Epithelial cell of prostate (primary cell): ENCODE measurements around the gene RASAL2.
"Not testable (repeated sequence)": the region's sequence is repeated elsewhere in the genome, so short reads cannot be mapped to it uniquely, and the experiment has no call there.

Source experiments
- DNase-seq: peaks from one replicate; pipeline ENCODE4 v3.0.0-alpha.2; 2011; ENCODE audit warnings: low read depth, low spot score
- H3K27ac ChIP-seq: fragments of 450-650 bp; 2 replicates; pipeline ENCODE4 v1.5.1; 2017; ENCODE audit warnings: mild to moderate bottlenecking

The RASAL2 gene

GRCh38 chr1:178267646-178268094 lies 173.8 kb downstream of the RASAL2 start:
- H3K27ac ChIP-seq: peak overlapping the region; percentile 80
- DNase-seq: no peak

GRCh38 chr1:178271471-178271870 lies 177.6 kb downstream of the RASAL2 start:
- peak overlapping the region; percentile 80 for H3K27ac ChIP-seq
- no peak for DNase-seq

- H3K27ac ChIP-seq: peak overlapping the region; percentile 60
- no peak for DNase-seq
Observed at GRCh38 chr1:178273707-178274410, 180.0 kb downstream of the RASAL2 start.

DNA sequence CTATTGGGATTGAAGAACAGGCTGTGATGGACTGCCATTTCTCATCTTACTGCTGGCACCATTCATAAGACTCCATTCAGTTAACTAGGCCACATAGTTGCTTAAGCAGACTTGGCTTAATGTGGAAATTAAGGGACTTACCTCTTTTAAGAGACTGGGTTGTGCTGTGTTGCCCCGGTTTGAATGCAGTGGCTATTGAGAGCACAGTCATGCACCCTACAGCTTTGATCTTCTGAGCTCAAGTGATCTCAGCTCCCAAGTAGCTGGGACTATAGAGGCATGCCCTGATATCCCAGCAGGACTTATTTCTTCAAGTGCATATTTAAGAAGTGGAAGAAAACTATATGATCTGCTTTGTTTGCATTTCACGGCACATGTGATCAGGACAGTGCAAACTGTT lies 181.1 kb downstream of the RASAL2 start:
- DNase-seq: no peak
- peak overlapping the region; percentile 60 for H3K27ac ChIP-seq

GRCh38 chr1:178275553-178275952 lies 181.6 kb downstream of the RASAL2 start:
- peak overlapping the region; percentile 60 for H3K27ac ChIP-seq
- DNase-seq: no peak

DNA sequence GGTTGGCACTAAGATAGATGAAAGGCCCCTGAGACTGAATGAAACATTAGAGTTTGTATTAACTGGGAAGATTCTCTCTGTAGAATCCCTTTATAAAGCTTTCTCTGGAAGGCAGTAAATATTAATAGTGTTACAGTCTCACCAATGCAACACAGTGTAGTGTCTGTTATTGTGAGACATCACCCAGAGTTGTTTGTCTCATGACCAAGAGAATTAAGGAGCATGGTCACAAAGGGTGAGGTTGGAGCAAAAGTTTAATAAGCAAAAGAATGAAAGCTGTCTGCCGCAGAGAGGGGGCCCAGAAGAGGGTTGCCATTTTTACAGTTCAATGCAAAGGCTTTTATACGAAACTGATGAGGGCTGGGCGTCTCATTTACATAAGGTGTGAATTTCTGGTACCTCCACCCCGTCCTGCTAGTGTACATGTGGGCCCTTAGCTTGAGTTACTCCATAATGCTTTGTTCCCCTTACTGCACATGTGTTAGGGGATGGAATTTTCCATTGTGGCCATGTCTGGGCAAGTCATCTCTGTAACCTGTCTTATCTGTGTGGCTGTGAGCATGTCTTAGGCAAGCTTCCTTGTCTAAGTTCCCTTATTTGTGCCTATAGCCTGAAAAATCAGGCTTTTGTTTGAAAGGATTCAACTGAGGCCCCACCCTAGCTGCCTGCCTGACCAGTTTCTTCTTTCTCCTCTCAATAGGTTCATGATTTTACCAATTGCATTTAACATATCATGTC lies 184.1 kb downstream of the RASAL2 start:
- H3K27ac ChIP-seq: peak overlapping the region; percentile 74
- DNase-seq: peak; percentile 52

DNA sequence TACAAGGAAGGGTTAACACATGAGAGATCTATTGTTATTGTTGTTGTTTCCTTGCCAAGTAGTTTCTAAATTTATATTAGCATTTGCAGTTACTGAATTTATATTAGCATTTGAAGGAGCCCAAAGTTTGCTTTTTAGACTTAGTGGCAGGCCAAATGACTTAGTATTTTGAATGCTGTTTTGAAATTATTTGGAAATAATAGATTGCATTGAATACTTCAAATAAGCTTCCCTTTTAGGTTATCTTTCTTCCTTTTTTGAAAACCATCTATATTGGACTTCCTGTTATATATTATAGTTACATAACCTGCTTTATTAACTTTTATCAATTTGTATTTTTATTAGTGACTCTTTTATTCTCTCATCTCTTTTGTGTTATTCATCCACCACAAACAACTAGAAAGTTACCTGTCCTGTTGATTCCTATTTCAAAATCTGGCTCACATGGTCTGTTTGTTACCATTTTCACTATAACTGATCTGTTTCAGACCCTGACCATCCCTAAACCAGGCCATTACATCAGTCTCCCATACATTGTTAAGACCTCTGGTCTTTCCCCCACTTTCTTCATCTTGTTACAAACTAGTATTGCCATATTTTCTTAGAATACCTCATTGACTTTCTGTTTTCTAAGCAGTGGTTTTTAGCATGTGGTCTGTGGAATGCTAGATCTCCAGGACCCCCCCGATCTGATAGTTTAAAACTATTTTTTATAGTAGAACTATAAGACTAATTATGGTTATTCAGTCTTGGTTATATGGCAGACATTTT lies 185.2 kb downstream of the RASAL2 start:
- H3K27ac ChIP-seq: peak overlapping the region; percentile 74
- DNase-seq: no peak

DNA sequence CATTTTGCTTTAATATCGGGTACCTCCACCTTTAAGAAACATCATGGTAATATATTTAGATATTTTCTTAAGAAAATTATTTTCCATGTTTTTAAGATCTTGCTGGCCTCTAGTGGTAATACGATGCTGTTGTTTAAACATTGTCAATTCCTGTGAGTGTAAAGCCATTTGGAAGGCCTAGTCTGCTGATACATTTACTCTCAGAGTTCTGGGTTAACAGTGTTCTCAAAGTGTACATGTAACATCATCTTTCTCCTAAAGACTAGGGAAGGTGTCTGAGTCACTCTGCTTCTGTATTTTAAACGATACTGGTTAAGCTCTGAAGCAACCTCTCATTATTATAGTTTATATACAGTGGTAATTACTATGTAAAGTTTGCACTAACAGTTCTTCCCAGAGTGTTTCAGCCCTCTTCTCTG lies 189.1 kb downstream of the RASAL2 start:
- DNase-seq: peak; percentile 22
- H3K27ac ChIP-seq: peak overlapping the region; percentile 52

GRCh38 chr1:178283409-178283808 lies 189.5 kb downstream of the RASAL2 start:
- peak overlapping the region; percentile 52 for H3K27ac ChIP-seq
- DNase-seq: no peak

DNA sequence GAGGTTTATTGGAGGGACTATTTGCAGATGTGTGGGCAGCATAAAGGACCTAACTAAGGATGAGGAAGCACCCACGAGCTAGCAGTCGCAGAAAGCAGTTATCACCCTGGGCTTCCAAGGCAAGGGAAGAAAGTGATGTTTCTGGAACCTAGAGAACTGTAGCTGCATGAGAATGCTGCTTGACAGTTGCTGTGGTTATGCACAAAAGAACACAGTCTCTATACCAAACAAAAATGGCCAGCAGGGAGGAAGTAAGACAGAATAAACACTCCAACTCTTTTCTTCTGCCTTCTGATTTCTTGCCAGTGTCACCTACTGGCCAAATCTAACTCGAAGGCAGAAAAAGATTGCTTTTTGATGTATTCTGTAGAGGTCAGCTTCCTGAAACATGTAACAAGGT lies 190.2 kb downstream of the RASAL2 start:
- peak overlapping the region; percentile 52 for H3K27ac ChIP-seq
- no peak for DNase-seq

DNA sequence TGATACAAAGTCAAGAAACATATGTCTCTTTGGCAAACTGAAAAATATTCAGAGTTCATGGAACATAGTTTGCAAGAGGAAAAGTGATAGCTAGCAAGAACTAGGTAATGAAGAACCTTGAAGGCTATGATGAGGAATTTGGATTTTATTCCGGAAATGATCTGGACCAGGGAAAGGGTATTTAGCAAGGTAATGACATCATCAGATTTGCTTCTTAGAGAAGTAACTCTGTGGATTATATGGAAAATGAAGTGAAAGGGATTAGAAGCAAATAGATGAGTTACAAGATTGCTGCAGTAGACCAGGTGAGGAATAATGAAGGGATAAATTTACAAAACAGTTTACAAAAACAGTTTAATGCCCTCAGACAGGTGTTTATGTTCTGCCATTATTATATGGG lies 197.3 kb downstream of the RASAL2 start:
- no peak for DNase-seq
- H3K27ac ChIP-seq: no peak overlapping the region

GRCh38 chr1:178294654-178295053 lies 200.8 kb downstream of the RASAL2 start:
- no peak for DNase-seq
- H3K27ac ChIP-seq: no peak overlapping the region

GRCh38 chr1:178300352-178300699 lies 206.4 kb downstream of the RASAL2 start:
- no peak for DNase-seq
- peak overlapping the region; percentile 70 for H3K27ac ChIP-seq

- DNase-seq: no peak
- H3K27ac ChIP-seq: peak overlapping the region; percentile 70
Observed at GRCh38 chr1:178301141-178301540, 207.2 kb downstream of the RASAL2 start.

- no peak for DNase-seq
- H3K27ac ChIP-seq: no peak overlapping the region
Observed at GRCh38 chr1:178307264-178307663, 213.4 kb downstream of the RASAL2 start.

DNA sequence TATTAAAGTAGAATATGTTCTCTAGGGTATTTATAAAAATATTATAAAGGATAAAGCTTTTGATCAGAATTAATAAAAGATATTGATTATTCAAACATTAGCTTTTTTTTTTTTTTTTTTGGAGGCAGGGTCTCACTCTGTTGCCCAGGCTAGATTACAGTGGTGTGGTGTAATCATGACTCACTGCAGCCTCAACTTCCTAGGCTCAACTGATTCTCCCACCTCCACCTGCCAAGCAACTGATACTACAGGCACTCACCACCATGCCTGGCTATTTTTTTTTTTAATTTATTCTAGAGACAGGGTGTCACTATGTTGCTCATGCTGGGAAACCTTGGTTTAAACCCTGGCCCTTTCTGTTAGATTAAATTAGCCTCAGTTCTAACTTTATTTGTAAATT lies 214.5 kb downstream of the RASAL2 start:
- no peak overlapping the region for H3K27ac ChIP-seq
- no peak for DNase-seq

DNA sequence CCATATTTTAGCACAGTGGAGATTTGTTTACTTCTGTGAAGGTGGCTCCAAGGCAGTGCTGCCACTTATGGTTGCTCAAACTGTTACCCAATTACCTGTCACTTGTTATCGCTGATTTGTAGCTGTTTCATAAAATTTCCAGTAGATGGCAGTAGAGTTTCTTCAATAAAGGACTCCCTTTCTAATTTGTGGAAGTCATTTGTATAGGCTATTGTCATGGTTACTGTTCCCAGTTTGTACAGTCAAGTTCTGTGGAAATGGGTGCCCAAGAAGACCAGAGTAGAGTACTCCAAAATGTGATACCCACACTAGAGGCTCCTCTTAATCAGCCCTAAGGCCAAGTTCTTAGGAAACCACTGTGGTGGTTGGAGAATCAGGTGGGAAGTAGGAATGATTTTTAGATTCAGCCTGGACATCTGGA lies 216.8 kb downstream of the RASAL2 start:
- DNase-seq: no peak
- H3K27ac ChIP-seq: no peak overlapping the region

GRCh38 chr1:178311164-178311563 lies 217.3 kb downstream of the RASAL2 start:
- DNase-seq: no peak
- H3K27ac ChIP-seq: no peak overlapping the region

GRCh38 chr1:178320280-178320982 lies 226.5 kb downstream of the RASAL2 start:
- not testable (repeated sequence) for DNase-seq
- peak overlapping the region; percentile 86 for H3K27ac ChIP-seq

DNA sequence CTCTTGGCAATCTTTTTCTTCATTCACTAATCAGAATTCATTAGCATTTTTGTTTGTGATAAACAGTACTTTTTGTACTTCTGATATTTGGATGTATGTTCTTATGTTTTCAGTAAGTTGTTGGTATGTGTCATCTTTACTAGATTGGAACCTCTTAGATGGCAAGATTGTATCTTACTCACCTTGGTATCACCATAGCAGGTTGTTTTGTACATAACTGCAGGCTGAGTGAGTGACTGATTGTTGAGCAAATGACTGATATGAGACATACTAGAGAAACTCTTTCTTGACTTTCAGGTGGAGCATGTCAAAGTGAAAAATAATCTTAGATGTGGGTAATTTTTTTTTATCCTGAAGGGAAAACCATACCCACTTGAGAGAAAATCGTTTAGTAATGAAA lies 229.2 kb downstream of the RASAL2 start:
- DNase-seq: peak; percentile 83
- H3K27ac ChIP-seq: peak overlapping the region; percentile 86
